Measurements from ENCODE around the gene FEN1.

The FEN1 gene

GRCh38 chr11:61751384-61751783, 41.3 kb upstream of the FEN1 start:
- in situ Hi-C loops (cut with HindIII; ENCODE audit: low pct_ligation_motif_present, low sequenced_read_pairs): no loop called here
- no peak for TF ChIP-seq CTCF (IDR thresholded peaks at IDR 0.05; ENCODE audit: low read depth, low read length, missing control alignments)
- Histone ChIP-seq H3K27me3 (replicated peaks) (no peaks in the 10 kb centered on the region), H3K27ac (no peak overlapping the region), H3K4me3 (ENCODE audit: low read depth, low read length) (no peak overlapping the region), H3K36me3 (replicated peaks) (no peaks in the 10 kb centered on the region)
- no peak for DNase-seq

- in situ Hi-C loops (cut with HindIII; ENCODE audit: low pct_ligation_motif_present, low sequenced_read_pairs): no loop called here
- H3K36me3 ChIP-seq (replicated peaks): no peaks in the 10 kb centered on the region
- TF ChIP-seq CTCF (IDR thresholded peaks at IDR 0.05; ENCODE audit: low read depth, low read length, missing control alignments): peak; percentile 46
- H3K4me3 ChIP-seq (ENCODE audit: low read depth, low read length): peak within 1 kb of the TSS; percentile 67
- no peak within 1 kb of the TSS for H3K27ac ChIP-seq
- H3K27me3 ChIP-seq (replicated peaks): no peaks in the 10 kb centered on the region
- DNase-seq: no peak
These were observed 40.4 kb upstream of the FEN1 start, which contains the start of gene MYRF for GRCh38 chr11:61752117-61752924. MYRF (plus strand) TSS chr11:61752636; CDS start chr11:61752745, 109 bp downstream.

GRCh38 chr11:61752925-61753521, 39.7 kb upstream of the FEN1 start:
- Histone ChIP-seq H3K36me3 (replicated peaks) (no peaks in the 10 kb centered on the region), H3K4me3 (ENCODE audit: low read depth, low read length) (peak overlapping the region; percentile 67), H3K27ac (no peak overlapping the region), H3K27me3 (replicated peaks) (no peaks in the 10 kb centered on the region)
- no peak for DNase-seq
- TF ChIP-seq CTCF (IDR thresholded peaks at IDR 0.05; ENCODE audit: low read depth, low read length, missing control alignments): no peak
- in situ Hi-C loops (cut with HindIII; ENCODE audit: low pct_ligation_motif_present, low sequenced_read_pairs): no loop called here

- no peak for TF ChIP-seq CTCF (IDR thresholded peaks at IDR 0.05; ENCODE audit: low read depth, low read length, missing control alignments)
- Histone ChIP-seq H3K36me3 (replicated peaks) (no peaks in the 10 kb centered on the region), H3K27ac (no peak overlapping the region), H3K27me3 (replicated peaks) (no peaks in the 10 kb centered on the region), H3K4me3 (ENCODE audit: low read depth, low read length) (peak overlapping the region; percentile 67)
- DNase-seq: no peak
- in situ Hi-C loops (cut with HindIII; ENCODE audit: low pct_ligation_motif_present, low sequenced_read_pairs): no loop called here
These were observed 39.0 kb upstream of the FEN1 start for GRCh38 chr11:61753672-61754071.

- in situ Hi-C loops (cut with HindIII; ENCODE audit: low pct_ligation_motif_present, low sequenced_read_pairs): no loop called here
- peak; percentile 75 for DNase-seq
- TF ChIP-seq CTCF (IDR thresholded peaks at IDR 0.05; ENCODE audit: low read depth, low read length, missing control alignments): no peak
- peak overlapping the region; percentile 15 for H3K4me3 ChIP-seq (ENCODE audit: low read depth, low read length)
- no peaks in the 10 kb centered on the region for H3K36me3 ChIP-seq (replicated peaks)
- H3K27ac ChIP-seq: peak overlapping the region; percentile 30
- H3K27me3 ChIP-seq (replicated peaks): no peaks in the 10 kb centered on the region
These were observed 37.9 kb upstream of the FEN1 start for GRCh38 chr11:61754534-61755482.
